Skin of body (tissue), 2 donors: ENCODE results near the gene LRP1B. TPM values are rescaled to one million over a fixed set of nuclear protein-coding genes. Genes with fewer than 3 reads are reported as not detected.

Experiments used
- DNase-seq: peaks from one replicate; lab custom pipeline; 2025; lab: John Stamatoyannopoulos, UW
- total RNA-seq: library from RNA; depleted of rRNA; stranded (reverse); fragments of >200 nt; gene quantifications from one replicate; pipeline ENCODE4 v1.2.3, GENCODE V29; 2014

Gene LRP1B
- total RNA-seq, 1 donor from 2014 or later, result 1.7 TPM

DNA sequence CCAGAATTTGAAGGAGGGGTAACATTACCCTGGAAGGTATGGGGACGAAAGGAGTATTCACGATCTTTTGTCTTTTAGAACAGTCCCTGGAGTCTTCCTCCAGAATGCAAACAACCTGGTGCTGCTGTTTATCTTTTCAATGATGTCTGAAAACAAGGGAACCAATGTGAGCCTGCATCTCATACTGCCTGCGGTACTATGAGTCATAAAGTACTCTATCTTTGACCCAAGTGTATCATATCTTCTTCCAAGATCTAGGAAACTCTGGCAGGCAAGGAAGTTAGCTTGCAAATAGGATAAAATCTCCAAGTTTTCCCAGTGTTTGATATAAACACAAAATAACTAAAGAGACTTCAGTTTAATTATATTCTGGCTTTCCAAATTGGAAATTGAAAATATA, 968.5 kb downstream of the LRP1B start:
- DNase-seq, result no peak

DNA sequence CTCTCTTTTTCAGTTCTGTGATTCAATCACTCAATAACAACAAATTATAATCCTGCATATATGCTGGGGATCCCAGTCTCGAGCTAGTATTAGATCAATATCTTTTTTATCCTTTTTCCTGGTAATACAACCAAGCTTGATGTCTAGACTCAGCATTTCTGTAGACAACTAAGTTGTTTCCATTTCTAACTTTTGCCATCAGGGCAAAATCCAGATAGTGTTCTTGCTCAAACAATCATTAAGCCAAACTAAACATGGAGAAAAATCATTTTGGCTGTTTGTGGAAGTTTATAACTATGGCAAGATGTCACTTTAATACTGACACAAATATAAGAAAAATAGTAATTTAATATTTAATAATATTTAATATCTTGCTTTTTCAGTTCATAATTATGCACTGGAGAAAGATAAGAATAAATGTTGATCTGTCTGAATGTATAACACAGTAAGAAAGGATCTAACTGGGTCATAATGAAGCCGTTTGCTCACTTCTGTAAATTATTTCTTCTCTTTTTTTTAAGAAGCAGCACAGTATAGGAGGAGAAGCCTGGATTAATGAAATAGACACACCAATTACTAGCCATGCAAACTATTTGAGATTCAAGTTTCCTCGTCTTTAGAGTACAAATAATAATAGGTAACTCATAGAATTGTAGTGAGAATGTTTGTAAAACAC, 979.1 kb downstream of the LRP1B start:
- no peak for DNase-seq

DNA sequence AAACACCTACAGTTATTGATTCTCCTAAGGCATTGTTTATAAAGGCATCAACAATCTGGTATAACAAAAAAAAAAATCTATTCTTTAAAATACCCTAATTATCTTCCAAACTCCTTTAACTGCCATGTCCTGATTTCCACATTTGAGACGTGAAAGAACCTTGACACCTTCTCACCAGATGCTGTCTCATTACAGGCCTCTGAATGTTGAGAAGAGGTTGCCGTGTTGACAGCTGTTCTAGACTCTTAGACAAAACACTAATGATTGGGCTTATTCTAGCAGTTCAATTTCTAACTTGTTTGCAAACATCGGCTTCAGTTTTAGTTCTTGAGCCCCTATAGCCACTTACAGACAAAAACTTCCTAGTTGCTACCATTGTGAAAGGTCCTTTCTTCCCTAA, 988.8 kb downstream of the LRP1B start:
- DNase-seq, result no peak

DNA sequence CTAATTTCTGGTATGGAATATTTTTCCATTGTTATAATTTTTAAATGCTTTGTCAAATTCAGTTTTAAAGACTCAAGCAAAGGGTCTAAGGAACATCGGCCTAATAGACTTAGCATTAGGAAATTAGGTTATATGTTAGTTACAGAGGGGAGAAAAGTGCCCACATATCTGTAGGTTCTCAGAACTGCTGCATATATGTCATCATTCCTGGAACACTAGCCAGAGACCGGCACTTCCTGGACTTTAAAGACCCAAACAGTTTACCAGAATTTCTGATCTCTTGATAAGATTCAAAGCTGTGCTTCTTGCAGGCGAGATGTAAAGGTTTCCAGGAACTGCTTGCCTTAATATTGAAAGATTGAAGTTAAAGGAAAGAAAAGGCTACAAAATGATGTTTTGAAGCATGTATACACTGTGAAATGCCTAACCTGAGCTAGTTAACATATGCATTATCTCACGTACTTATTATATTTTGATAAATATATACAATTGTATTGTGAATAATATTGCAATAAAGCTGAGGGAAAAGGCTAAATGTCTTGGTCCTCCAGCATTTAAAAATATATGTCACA, 993.6 kb downstream of the LRP1B start:
- no peak for DNase-seq

DNA sequence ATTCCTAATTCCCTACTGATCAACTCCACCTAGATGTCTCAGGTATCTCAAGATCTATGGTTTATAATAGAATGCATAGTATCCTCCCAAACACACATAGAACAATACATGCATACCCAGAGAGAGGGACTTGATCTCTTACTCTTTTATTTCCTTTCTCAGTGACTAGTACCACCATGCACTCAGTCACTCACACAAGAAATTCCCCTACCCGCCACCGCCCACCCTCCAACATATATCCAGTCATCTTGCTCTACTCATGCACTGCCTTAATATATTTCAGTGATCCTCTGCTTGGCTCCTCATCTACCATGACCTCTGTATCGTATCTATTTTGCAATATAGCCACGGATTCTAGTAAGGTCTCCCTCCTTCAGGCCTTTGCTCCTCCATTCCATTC, 996.9 kb downstream of the LRP1B start:
- DNase-seq, result no peak

DNA sequence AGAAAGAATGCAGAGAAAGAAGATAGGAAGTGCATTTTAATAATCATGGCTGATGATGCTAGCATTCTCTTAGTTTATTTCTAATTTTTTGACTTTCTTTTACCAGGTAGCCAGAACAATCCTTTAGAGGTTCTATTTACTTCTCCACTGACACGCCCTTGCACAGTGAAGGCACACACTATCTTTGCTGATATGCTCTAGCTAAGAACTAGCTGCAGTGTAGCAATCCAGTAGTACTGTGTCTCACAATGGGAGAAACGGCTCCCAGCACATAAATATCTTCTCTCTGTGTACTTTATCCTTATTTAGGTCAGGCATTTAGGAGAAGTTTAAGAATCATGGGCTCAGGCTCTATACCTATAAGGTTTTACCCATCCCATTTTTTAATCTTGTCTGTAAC, 1005.4 kb downstream of the LRP1B start:
- no peak for DNase-seq

DNA sequence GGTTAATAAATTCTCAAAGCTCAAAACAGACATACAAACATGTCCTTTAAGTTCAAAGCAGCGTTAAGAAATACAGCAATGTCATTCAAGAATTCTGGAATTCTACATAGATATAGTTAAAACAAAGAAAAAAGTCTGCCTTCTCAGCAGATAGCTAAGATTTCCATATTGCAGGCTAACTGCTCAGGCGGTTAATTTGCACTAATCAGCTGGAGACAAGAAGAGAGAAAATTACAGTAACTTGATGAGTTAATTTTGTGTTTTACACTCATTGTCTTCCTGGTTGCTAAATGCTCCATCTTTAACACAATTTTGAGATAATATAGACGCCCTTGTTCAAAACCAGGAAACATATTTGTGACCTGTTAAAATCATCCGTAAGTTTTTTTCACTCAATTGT, 1012.0 kb downstream of the LRP1B start:
- no peak for DNase-seq

DNA sequence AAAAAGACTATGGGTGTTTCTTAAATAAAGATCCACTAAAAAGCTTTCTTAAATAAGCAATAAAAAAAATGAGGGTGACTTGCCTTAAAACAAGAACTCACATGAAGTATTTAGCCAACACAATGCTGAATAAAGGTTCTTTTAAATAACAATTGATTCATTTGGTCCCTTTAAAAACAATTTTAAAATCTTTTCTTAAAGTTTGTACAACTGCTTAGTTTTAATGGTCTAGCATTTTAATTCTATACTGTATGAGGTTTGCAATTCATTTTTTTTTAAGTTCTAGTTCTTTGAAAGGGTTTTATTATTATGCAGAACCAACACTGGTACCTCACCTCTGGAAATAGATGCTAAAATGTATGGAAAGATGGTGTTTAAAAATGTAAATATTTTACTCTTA, 1017.5 kb downstream of the LRP1B start:
- DNase-seq, result no peak

DNA sequence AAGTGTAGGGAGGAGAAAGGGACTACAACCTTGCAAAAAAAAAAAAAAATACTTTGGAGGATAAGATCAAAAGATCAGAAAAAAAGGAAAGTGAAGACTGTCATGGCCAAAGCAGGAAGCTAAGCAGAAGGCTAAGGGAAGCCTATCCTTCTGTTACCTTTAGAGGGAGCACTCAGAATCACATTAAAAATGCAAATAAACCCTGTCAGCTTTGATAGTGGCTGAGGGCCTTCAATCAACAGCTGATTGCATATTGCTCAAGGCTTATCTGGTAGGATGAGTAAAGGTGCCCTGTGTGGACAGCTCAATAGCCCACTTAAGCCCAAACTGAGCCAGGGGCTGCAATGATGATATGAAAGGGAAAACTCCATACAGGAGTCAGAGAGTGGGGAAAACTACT, 1021.2 kb downstream of the LRP1B start:
- DNase-seq, result no peak

DNA sequence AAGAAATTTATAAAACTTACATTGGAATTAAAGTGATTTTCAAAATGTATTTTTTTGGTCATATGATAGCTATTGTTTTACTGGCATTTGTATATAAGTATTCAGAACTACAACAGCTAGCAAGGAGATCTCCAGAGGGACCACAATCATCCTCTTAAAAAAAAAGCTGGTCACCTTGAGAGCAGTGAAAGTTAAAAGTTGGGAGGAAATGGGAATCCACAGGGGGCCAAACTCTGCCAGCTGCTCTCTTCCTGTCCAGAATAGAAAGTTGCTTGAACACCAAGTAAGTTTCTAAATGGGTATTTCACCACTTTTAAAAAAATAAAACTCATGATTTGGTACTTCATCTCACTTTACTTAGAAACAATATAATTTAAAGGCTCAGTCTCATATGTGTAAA, 1025.1 kb downstream of the LRP1B start:
- no peak for DNase-seq

DNA sequence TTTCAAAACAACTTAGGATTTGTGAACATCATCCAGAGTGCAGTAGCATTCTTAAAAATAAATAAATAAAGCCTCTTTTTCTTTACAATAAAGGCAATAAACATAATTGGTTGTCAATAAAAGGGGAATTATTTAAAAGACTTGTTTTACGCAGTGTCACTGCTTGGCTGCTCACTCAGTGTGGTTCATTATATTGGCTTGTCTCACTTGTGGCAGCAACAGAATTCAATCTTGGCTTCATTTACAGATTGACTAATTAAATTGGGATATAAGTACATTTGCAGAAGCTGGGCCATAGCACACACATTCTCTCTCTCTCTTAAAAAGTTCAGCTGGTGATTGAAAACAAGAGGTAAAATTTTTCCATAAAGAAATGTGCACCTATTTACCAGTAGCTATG, 1027.6 kb downstream of the LRP1B start:
- DNase-seq, result no peak

DNA sequence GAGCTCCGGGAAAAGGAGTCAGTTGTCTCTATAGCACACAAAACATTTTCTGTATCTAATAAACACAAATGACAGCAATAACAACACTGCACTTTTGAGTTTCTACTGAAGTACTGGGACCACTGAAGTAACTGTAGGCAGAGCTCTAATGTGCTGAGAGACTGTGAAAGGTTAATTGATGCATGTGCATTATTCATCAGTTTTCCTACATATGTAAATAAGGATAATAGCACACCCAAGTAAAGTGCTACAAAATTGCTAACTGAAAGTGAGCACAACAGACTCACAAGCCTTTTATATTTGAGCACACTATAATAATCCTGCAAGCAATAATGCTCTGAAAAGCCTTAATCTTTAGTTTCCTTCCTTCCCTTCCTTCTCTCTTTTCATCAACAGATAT, 1051.6 kb downstream of the LRP1B start:
- DNase-seq, result no peak

DNA sequence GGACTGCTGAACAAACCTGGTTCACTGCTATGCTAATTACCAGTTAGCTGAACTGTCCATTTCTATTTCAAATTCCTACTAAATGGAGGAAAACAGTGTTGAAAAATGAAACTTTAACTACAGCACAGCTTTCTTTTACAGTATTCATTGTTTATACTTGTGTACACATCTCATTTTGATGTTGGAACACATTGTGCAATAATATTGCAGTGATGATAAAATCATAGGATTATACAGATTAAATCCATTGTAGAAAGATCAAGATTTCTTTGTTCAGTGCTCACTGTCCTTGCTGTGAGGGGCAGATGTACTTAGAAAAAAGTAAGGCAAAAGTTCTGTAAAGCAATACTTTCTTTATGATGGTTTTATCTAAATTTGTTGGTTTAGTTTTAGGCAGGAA, 1055.1 kb downstream of the LRP1B start:
- DNase-seq, result no peak

DNA sequence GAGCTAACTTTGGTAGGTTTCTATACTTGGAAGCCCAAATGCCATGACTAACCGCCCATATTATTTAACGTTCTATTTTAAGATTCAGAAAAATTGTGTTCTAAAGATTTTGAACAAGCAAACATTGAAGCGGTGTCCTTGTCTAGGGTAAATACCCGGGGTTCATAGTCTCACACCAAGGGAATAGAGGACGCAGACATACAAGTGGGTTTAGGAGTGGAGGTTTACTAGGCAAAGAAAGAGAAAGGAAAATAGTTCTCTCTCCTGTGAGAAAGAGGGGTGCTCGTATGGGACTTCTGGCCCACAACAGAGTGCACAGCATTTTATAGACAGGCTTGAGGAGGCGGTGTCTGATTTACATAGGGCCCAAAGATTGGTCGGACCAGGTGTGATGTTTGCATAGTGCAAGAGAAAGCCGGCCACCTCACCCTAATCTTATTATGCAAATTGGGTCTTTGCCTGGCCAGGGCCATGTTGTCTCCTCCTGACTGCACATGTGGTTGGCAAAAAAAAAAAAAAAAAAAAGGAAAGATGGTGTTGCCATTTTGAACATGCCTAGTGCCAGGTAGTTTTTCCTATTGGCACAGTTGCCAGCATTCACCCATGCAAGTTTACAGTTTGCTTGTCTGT, 1062.6 kb downstream of the LRP1B start:
- no peak for DNase-seq

DNA sequence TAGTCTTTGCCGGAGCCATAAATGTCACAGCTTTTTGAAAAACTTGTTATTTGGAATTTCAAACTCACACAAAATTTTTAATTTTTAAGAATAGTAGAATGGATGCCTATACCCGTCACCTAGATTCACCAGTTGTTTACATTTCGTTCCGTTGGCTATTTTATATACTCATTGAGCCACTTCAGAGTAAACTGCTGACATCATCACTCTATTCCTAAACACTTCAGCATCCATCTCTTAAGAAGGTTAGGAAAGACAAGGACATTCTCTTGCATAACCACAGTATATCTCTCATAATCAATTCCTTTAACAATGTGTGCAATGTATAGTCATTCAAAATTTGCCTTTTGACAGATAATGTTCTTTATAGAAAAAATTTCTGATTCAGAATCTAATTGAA, 1065.8 kb downstream of the LRP1B start:
- DNase-seq, result no peak

DNA sequence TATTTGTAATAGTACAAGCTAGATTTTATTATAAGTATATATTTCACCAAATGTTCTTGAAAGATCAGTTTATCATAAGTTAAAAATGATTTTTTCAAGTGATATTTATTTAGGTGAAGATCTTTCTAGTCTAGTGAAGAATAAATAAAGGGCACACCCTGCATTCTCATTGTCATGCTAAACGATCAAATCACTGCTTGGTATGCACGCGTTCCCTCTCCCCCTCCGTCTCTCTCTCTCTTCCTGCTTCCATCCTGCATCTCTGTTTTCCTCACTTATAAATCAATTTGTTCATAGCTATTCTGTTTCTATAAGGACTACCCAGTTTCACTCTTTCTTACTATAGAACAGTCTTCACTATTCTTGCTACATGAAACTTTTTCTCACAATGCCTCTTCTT, 1067.4 kb downstream of the LRP1B start:
- no peak for DNase-seq

DNA sequence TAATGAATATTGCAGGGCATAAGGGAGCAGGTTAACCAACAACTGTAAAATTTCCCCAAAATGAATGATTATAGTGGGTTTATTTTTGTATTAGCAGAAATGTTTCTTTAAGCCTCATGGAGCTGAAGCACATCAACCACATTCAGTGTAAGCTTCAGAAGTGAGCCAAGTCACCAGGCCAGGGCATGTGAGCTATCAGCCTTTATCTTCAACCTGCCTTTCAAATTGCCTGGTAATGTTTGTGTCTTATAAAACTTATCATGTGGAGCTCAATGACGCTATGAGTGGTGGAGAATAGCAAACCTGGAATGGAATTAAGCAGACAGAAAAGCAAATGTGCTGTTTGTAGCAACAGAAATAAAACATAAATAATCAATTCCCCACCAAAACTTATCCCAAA, 1068.4 kb downstream of the LRP1B start:
- DNase-seq, result no peak

DNA sequence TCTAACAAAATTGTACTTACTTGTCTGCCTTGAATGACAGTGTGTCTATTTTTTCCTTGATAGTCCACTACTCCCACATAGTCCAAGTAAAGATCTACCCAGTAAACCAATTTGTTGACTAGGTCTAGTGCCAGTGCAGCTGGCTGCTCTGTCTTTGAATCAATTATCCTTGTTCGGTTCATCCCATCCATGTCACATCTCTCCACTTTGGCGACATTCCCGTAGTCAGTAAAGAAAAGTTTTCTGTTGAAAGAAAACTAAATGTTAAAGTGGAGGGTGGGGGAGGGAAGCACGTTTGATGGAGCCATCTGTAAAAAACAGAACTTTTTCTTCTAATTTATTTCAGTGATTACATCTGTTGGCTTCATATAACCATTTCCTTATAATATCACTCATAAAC, 1068.8 kb downstream of the LRP1B start:
- no peak for DNase-seq

DNA sequence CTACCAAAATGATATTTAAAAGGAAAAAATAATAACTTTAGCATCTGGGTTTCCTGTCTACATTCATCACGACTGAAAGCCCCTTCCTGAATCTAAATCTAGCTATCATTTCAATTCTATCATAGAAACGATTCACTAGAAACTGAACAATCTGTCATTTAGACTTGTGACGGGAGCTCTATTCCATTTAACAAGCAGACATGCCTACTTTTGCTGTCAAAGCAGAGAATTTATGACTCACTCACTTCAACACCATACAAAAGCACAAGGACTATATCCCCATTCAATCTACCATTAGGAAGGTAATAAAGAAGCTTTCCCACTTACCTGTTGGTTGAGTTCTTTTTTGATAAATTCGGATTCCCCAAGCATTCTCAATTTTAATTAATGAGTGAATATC, 1072.3 kb downstream of the LRP1B start:
- DNase-seq, result no peak

DNA sequence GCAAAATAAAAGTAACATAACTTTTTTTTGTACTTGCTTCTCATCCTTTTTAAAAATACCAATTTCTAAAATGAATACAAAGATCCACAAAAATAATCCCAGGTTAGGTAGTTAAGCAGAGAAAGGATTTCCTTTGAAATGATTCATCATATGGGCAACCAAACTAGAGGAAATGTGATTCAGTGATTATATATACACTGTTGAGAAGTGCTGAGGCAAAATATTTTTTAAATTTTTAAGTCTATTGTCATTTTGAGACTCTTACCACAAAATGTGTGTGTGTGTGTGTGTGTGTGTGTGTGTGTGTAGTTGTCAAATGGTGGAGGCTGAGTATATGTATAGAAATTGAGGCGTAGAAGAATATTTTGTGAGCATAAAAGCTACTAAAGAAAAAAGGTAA, 1075.3 kb downstream of the LRP1B start:
- DNase-seq, result no peak

DNA sequence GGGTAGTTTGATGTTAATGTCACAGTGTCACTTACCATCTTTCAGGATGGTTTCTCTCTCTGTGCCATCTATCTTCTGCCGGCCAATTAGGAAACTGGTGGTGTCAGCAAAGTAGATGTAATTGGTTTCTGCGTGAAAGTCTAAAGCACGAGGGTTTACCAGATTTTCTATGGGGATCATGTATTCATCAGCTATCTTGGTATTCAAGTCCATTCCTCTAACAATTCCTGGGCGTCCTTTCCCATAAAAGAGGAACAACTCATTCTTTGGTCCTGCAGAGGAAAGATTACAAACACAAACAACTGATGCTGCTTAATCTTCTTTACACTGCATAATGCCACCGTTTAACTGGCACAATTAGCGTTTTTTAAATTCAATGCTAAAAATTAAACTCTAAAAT, 1081.9 kb downstream of the LRP1B start:
- no peak for DNase-seq

DNA sequence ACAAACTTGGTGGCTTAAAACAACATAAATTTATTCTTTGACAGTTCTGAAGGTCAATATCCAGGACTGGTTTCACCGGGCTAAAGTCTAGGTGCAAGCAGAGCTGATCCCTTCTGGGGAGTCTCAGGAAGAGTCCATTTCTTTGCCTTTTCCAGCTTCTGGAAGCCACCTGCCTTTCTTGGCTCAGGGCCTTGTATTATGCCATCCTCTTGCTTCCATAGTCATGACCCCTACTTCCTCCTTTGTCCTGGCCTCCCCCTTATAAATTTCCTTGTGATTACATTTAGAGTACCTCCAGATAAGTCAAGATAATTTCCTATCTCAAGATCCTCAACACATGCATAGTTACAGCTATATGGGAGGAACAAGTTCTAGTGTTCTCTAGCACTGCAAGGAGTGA, 1089.5 kb downstream of the LRP1B start:
- DNase-seq, result no peak

DNA sequence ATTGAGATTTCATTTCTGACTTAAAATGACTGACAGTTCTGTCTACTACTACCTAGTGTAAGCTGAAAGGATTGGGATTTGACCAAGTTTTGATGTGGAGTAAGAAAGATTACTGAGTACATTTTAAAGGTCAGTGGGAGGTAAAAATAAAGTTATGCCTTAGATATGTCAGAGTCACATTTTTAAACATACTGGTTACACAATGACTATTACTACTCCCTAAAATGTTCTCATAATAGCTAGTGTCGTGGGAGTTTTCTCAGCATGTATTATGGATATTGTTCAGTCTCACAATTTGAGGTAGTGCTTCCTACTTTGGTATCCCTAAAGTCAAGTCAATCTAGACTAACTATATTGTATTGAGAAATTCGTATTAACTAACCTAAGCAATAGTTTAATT, 1092.5 kb downstream of the LRP1B start:
- no peak for DNase-seq
